Measurements from ENCODE around the gene CPT2. TPM values are rescaled to one million over a fixed set of nuclear protein-coding genes. Genes with fewer than 3 reads are reported as not detected.

The CPT2 gene
- total and polyA plus RNA-seq, 2 of the 13 experiments (the other 11 are each of a cell fraction or from before 2014, with no cell fraction given), result 12.6 to 14.6 TPM

GRCh38 chr1:53188099-53188498 is 8.5 kb upstream of the CPT2 start:
- H3K9me3 ChIP-seq (ENCODE audit: low read length), result no peaks in the 10 kb centered on the region
- H3K27me3 ChIP-seq (ENCODE audit: control insufficient read depth in 1 of 2, insufficient read depth in 2 of 2, low read length in 2 of 2), result no peaks in the 10 kb centered on the region
- intact Hi-C loops (cut with micrococcal nuclease; ENCODE audit: unreplicated experiment), result loop anchor here (10.0 kb wide), 1 partner anchor 103 kb away; no protein-coding TSS in a partner anchor
- no peak for TF ChIP-seq HBP1 (CRISPR knock-in tag; IDR thresholded peaks at IDR 0.05; ENCODE audit: low read depth)
- TF ChIP-seq ELF1 (CRISPR knock-in tag; IDR thresholded peaks at IDR 0.05), result no peak
- TF ChIP-seq PLSCR1 (CRISPR knock-in tag; IDR thresholded peaks at IDR 0.05; ENCODE audit: borderline replicate concordance), result no peak
- TF ChIP-seq ZNF318 (CRISPR knock-in tag; IDR thresholded peaks at IDR 0.05), result no peak
- H3K9ac ChIP-seq (ENCODE audit: insufficient read depth, low read depth, low read length), result no peak overlapping the region
- no peaks in the 10 kb centered on the region for H4K20me1 ChIP-seq (ENCODE audit: insufficient read depth, low read length)
- POLR2A ChIA-PET, result no interaction called here
- no peak overlapping the region for H2AFZ ChIP-seq (ENCODE audit: low read length)
- no peak overlapping the region for H3K27ac ChIP-seq (ENCODE audit: extremely low read length, insufficient read depth, low read length)
- no peak for FAIRE-seq
- BruUV-seq (replicated peaks), result no TSS peak
- 85% methylated on average over 4 of the region's 4 CpGs for whole genome bisulfite sequencing (ENCODE audit: low lambda C conversion rate)
- no peak overlapping the region for H3K4me3 ChIP-seq (replicated peaks in 1 of 3; ENCODE audit: insufficient read depth in 1 of 3, low read depth in 2 of 3, low read length in 3 of 3)
- CTCF ChIA-PET (ENCODE audit: low intra/inter-chr PET ratio, low total read pairs), result no interaction called here
- H3K36me3 ChIP-seq (replicated peaks in 1 of 2; ENCODE audit: control insufficient read depth in 1 of 2, insufficient read depth in 2 of 2, low read length in 2 of 2), result no peaks in the 10 kb centered on the region
- H3K4me2 ChIP-seq (ENCODE audit: low read depth, low read length), result no peak overlapping the region
- H3K4me1 ChIP-seq (ENCODE audit: insufficient read depth, low read length), result peaks cover 69% of the 10 kb centered on the region
- H3K79me2 ChIP-seq (ENCODE audit: insufficient read depth, low read length), result no peaks in the 10 kb centered on the region
- in situ Hi-C loops (cut with HindIII; ENCODE audit: extremely low pct_ligation_motif_present, low pct_unique_long_range_greater_than_20kb), result loop anchor here (10.0 kb wide), 1 partner anchor 483 kb away; no protein-coding TSS in a partner anchor
- ATAC-seq, result no peak
- DNase-seq (ENCODE audit: low spot score), result no peak
